Immature natural killer cell (primary cell): Measurements from ENCODE around the gene NUB1. TPM values are rescaled to one million over a fixed set of nuclear protein-coding genes. Genes with fewer than 3 reads are reported as not detected.

Experiments
- DNase-seq, 3 donors: peaks; one replicate each; pipeline ENCODE4 v3.0.0; 2022; ENCODE audit warnings: mixed read lengths in 1 of 3
- H3K27ac Mint-ChIP-seq, 6 donors: one replicate each; pipeline ENCODE4 v1.8.0; 2020; ENCODE audit warnings: mixed read lengths in 6 of 6, mild to moderate bottlenecking in 5 of 6, inconsistent platforms in 4 of 6, moderate library complexity in 3 of 6
- H3K27me3 Mint-ChIP-seq, 3 donors: one replicate each; pipeline ENCODE4 v1.8.0; 2020 to 2021; ENCODE audit warnings: low read depth in 3 of 3, mild to moderate bottlenecking in 3 of 3, mixed read lengths in 3 of 3, moderate library complexity in 3 of 3, inconsistent platforms in 1 of 3
- H3K36me3 Mint-ChIP-seq, 3 donors: one replicate each; pipeline ENCODE4 v1.8.0; 2020; ENCODE audit warnings: mixed read lengths in 3 of 3, inconsistent platforms in 2 of 3, mild to moderate bottlenecking in 2 of 3
- H3K4me1 Mint-ChIP-seq, 2 donors: one replicate each; pipeline ENCODE4 v1.8.0; 2020; ENCODE audit warnings: inconsistent platforms in 2 of 2, mild to moderate bottlenecking in 2 of 2, mixed read lengths in 2 of 2, moderate library complexity in 1 of 2
- H3K4me3 Mint-ChIP-seq, 5 donors: one replicate each; pipeline ENCODE4 v1.8.0; 2020; ENCODE audit warnings: mild to moderate bottlenecking in 5 of 5, mixed read lengths in 5 of 5, inconsistent platforms in 3 of 5, moderate library complexity in 3 of 5
- H3K9me3 Mint-ChIP-seq, 6 donors: one replicate each; pipeline ENCODE4 v1.8.0; 2020; ENCODE audit warnings: mild to moderate bottlenecking in 6 of 6, mixed read lengths in 6 of 6, inconsistent platforms in 4 of 6, moderate library complexity in 3 of 6
- polyA plus RNA-seq, 3 donors: library from polyadenylated mRNA; unstranded; fragments of 300-500 nt; fragmentation: Illumina TruSeq; gene quantifications; one replicate each; pipeline ENCODE4 v1.2.3, GENCODE V29; 2021

The NUB1 gene
- polyA plus RNA-seq, 3 donors from 2014 or later, result 49.8 to 85.4 (median 77.4) TPM

GRCh38 chr7:151416112-151416940, 74.7 kb downstream of the NUB1 start:
- no peak overlapping the region for H3K27ac Mint-ChIP-seq
- no peak for DNase-seq
- no peak overlapping the region for H3K4me3 Mint-ChIP-seq
- peaks cover 0 to 1% of the 10 kb centered on the region in 2 donors for H3K4me1 Mint-ChIP-seq
- peaks cover 8 to 23% (median 12%) of the 10 kb centered on the region in 3 donors for H3K27me3 Mint-ChIP-seq
- H3K36me3 Mint-ChIP-seq, result peaks cover 0 to 4% (median 3%) of the 10 kb centered on the region in 3 donors
- H3K9me3 Mint-ChIP-seq, result peaks cover 0 to 14% (median 10%) of the 10 kb centered on the region in 6 donors

- Mint-ChIP-seq H3K4me3 (no peak overlapping the region), H3K36me3 (peaks cover 0 to 4% (median 3%) of the 10 kb centered on the region in 3 donors), H3K27ac (no peak overlapping the region), H3K27me3 (peaks cover 3 to 20% (median 12%) of the 10 kb centered on the region in 3 donors), H3K9me3 (peaks cover 0 to 14% (median 10%) of the 10 kb centered on the region in 6 donors), H3K4me1 (no peaks in the 10 kb centered on the region)
- no peak for DNase-seq
Observed at GRCh38 chr7:151416941-151417315, 75.3 kb downstream of the NUB1 start.

GRCh38 chr7:151420144-151420543, 78.5 kb downstream of the NUB1 start:
- no peak for DNase-seq
- Mint-ChIP-seq H3K36me3 (peaks cover 0 to 4% (median 3%) of the 10 kb centered on the region in 3 donors), H3K27me3 (peaks cover 0 to 16% (median 9%) of the 10 kb centered on the region in 3 donors), H3K9me3 (peaks cover 0 to 14% (median 10%) of the 10 kb centered on the region in 6 donors), H3K4me3 (no peak overlapping the region), H3K27ac (no peak overlapping the region), H3K4me1 (no peaks in the 10 kb centered on the region)

- H3K36me3 Mint-ChIP-seq, result peaks cover 0 to 4% (median 3%) of the 10 kb centered on the region in 3 donors
- peaks cover 0 to 14% (median 10%) of the 10 kb centered on the region in 6 donors for H3K9me3 Mint-ChIP-seq
- no peak overlapping the region for H3K4me3 Mint-ChIP-seq
- H3K27me3 Mint-ChIP-seq, result peaks cover 2 to 16% (median 9%) of the 10 kb centered on the region in 3 donors
- DNase-seq, result no peak
- no peaks in the 10 kb centered on the region for H3K4me1 Mint-ChIP-seq
- no peak overlapping the region for H3K27ac Mint-ChIP-seq
Observed at GRCh38 chr7:151422212-151422611, 80.6 kb downstream of the NUB1 start.

- H3K27me3 Mint-ChIP-seq, result peaks cover 5 to 17% (median 5%) of the 10 kb centered on the region in 3 donors
- no peaks in the 10 kb centered on the region for H3K4me1 Mint-ChIP-seq
- no peak overlapping the region for H3K27ac Mint-ChIP-seq
- H3K9me3 Mint-ChIP-seq, result peaks cover 0 to 10% (median 8%) of the 10 kb centered on the region in 6 donors
- no peak for DNase-seq
- peaks cover 0 to 4% (median 3%) of the 10 kb centered on the region in 3 donors for H3K36me3 Mint-ChIP-seq
- no peak overlapping the region for H3K4me3 Mint-ChIP-seq
Observed at GRCh38 chr7:151423226-151423625, 81.6 kb downstream of the NUB1 start.

GRCh38 chr7:151423936-151424335, 82.3 kb downstream of the NUB1 start:
- H3K4me3 Mint-ChIP-seq, result no peak overlapping the region
- peaks cover 0 to 4% (median 3%) of the 10 kb centered on the region in 3 donors for H3K36me3 Mint-ChIP-seq
- peaks cover 0 to 9% (median 6%) of the 10 kb centered on the region in 6 donors for H3K9me3 Mint-ChIP-seq
- peaks cover 3 to 17% (median 5%) of the 10 kb centered on the region in 3 donors for H3K27me3 Mint-ChIP-seq
- no peak for DNase-seq
- H3K4me1 Mint-ChIP-seq, result peaks cover 0 to 4% of the 10 kb centered on the region in 2 donors
- no peak overlapping the region for H3K27ac Mint-ChIP-seq

GRCh38 chr7:151424799-151425198, 83.2 kb downstream of the NUB1 start:
- Mint-ChIP-seq H3K36me3 (peaks cover 0 to 4% (median 3%) of the 10 kb centered on the region in 3 donors), H3K9me3 (peaks cover 0 to 8% (median 4%) of the 10 kb centered on the region in 6 donors), H3K4me1 (peaks cover 8 to 11% of the 10 kb centered on the region in 2 donors), H3K27me3 (peaks cover 4 to 17% (median 6%) of the 10 kb centered on the region in 3 donors), H3K27ac (no peak overlapping the region), H3K4me3 (no peak overlapping the region)
- no peak for DNase-seq

GRCh38 chr7:151425670-151426440, 84.2 kb downstream of the NUB1 start:
- Mint-ChIP-seq H3K27me3 (peaks cover 6 to 12% (median 8%) of the 10 kb centered on the region in 3 donors), H3K4me1 (peaks cover 16 to 18% of the 10 kb centered on the region in 2 donors), H3K9me3 (no peaks in the 10 kb centered on the region), H3K4me3 (no peak overlapping the region), H3K27ac (no peak overlapping the region), H3K36me3 (no peaks in the 10 kb centered on the region)
- DNase-seq, result no peak

GRCh38 chr7:151426441-151426903, 84.9 kb downstream of the NUB1 start:
- H3K4me3 Mint-ChIP-seq, result no peak overlapping the region
- no peak overlapping the region for H3K27ac Mint-ChIP-seq
- no peaks in the 10 kb centered on the region for H3K9me3 Mint-ChIP-seq

GRCh38 chr7:151426904-151427704, 85.5 kb downstream of the NUB1 start:
- Mint-ChIP-seq H3K27me3 (peaks cover 6 to 12% (median 9%) of the 10 kb centered on the region in 3 donors), H3K9me3 (no peaks in the 10 kb centered on the region), H3K36me3 (no peaks in the 10 kb centered on the region), H3K4me3 (no peak overlapping the region), H3K4me1 (peaks cover 16 to 18% of the 10 kb centered on the region in 2 donors), H3K27ac (no peak overlapping the region)
- DNase-seq, result no peak

More at GRCh38 chr7:151426441-151426903, 84.9 kb downstream of the NUB1 start:
- no peaks in the 10 kb centered on the region for H3K36me3 Mint-ChIP-seq
- DNase-seq, result no peak
- H3K27me3 Mint-ChIP-seq, result peaks cover 6 to 12% (median 9%) of the 10 kb centered on the region in 3 donors
- H3K4me1 Mint-ChIP-seq, result peaks cover 16 to 18% of the 10 kb centered on the region in 2 donors

GRCh38 chr7:151427705-151428377, 86.2 kb downstream of the NUB1 start:
- Mint-ChIP-seq H3K27ac (no peak overlapping the region), H3K36me3 (no peaks in the 10 kb centered on the region), H3K4me3 (no peak overlapping the region), H3K9me3 (no peaks in the 10 kb centered on the region), H3K4me1 (peaks cover 16 to 18% of the 10 kb centered on the region in 2 donors), H3K27me3 (peaks cover 6 to 12% (median 11%) of the 10 kb centered on the region in 3 donors)
- DNase-seq, result no peak
